T-helper 2 cell treated with Interferon-gamma antibody and Interleukin-4, amounts not matched to agents 100 ng/mL and 5 ng/mL, for 36 hours (primary cell): ENCODE results near the gene SPINT2. TPM values are rescaled to one million over a fixed set of nuclear protein-coding genes. Genes with fewer than 3 reads are reported as not detected.

Source experiments
- total RNA-seq: library from RNA; stranded (reverse); gene quantifications from 2 replicates; pipeline ENCODE4 v1.2.3, GENCODE V29; 2022

The SPINT2 gene
- total RNA-seq, 1 donor from 2014 or later: 71.3 TPM

Other genes starting within 250 kb of the SPINT2 start
- 1.2 and 1.6 TPM in 2 replicates for gene DPF1, start 40.4 kb upstream of the SPINT2 start, total RNA-seq
- 88.8 and 89.6 TPM in 2 replicates for gene PPP1R14A, start 8.2 kb upstream of the SPINT2 start, total RNA-seq
- gene C19orf33, start 39.7 kb downstream of the SPINT2 start, total RNA-seq: 0.84 and 1.1 TPM in 2 replicates
- 86.2 and 88.3 TPM in 2 replicates for gene YIF1B, start 51.4 kb downstream of the SPINT2 start, total RNA-seq
- 20.2 and 23.1 TPM in 2 replicates for gene KCNK6, start 55.3 kb downstream of the SPINT2 start, total RNA-seq
- 4.9 and 5.2 TPM in 2 replicates for gene CATSPERG, start 71.3 kb downstream of the SPINT2 start, total RNA-seq
- gene PSMD8, start 110.0 kb downstream of the SPINT2 start, total RNA-seq: 200 and 206 TPM in 2 replicates
- gene GGN, start 123.5 kb downstream of the SPINT2 start, total RNA-seq: 0.11 TPM in 2 replicates
- 1.9 TPM in 2 replicates for gene SPRED3, start 124.1 kb downstream of the SPINT2 start, total RNA-seq
- gene FAM98C, start 138.5 kb downstream of the SPINT2 start, total RNA-seq: 31.4 and 32.3 TPM in 2 replicates
- gene RASGRP4, start 161.6 kb downstream of the SPINT2 start, total RNA-seq: 7.6 and 9.4 TPM in 2 replicates
- 2.4 and 4.4 TPM in 2 replicates for gene RYR1, start 169.1 kb downstream of the SPINT2 start, total RNA-seq